HepG2 (cell line): ENCODE data around the gene PLBD2. TPM values are rescaled to one million over a fixed set of nuclear protein-coding genes. Genes with fewer than 3 reads are reported as not detected.

Source experiments
- ATAC-seq: fragments of 200-7000 bp; cut with Tn5 transposase; 3 replicates; pipeline ENCODE4 v1.9.1; 2020; ENCODE audit warnings: mild to moderate bottlenecking, moderate library complexity
- BruUV-seq: library from RNA; stranded (reverse); fragments of 400-500 nt; replicated peaks from 2 replicates; lab custom pipeline; 2021; lab: Mats Ljungman, UMichigan
- CTCF ChIA-PET: fragments of 300-600 bp; formaldehyde crosslinking; extraction: SDS; loops from one replicate; lab custom pipeline; 2021; ENCODE audit warnings: low total read pairs, inconsistent platforms, low intra/inter-chr PET ratio; lab: Yijun Ruan, JAX
- POLR2A ChIA-PET: fragments of 350-600 bp; sonication (Branson Sonifier 250); formaldehyde crosslinking; loops from one replicate; lab custom pipeline; 2020; ENCODE audit warnings: antibody characterized with exemption, inconsistent platforms; lab: Yijun Ruan, JAX
- DNase-seq: peaks from one replicate; pipeline ENCODE4 v3.0.0-alpha.2; 2015; ENCODE audit warnings: low spot score
- FAIRE-seq: peaks from 3 replicates; lab custom pipeline; 2011; peaks lifted over from hg19 to GRCh38; lab: Jason Lieb, UNC
- H2AFZ ChIP-seq: one replicate; pipeline ENCODE4 v1.6.1; 2011; ENCODE audit warnings: low read length, inconsistent platforms
- H3K27ac ChIP-seq: fragments of 300-600 bp; 3 replicates; pipeline ENCODE4 v1.8.0; 2011; ENCODE audit warnings: mixed run types, mild to moderate bottlenecking, mixed read lengths, low read length, inconsistent platforms; ENCODE audit not compliant: insufficient read depth; ENCODE audit errors: extremely low read length
- H3K27me3 ChIP-seq, 2 experiments: fragments of 200-600 bp in 1 of 2; 2 replicates in 1 of 2; 3 replicates in 1 of 2; pipeline versions ENCODE4 v1.6.0 to v1.8.0; 2011; ENCODE audit warnings: low read length in 2 of 2, mild to moderate bottlenecking in 2 of 2, moderate library complexity in 2 of 2, inconsistent platforms in 1 of 2; ENCODE audit not compliant: insufficient read depth in 2 of 2, control insufficient read depth in 1 of 2
- H3K36me3 ChIP-seq, 2 experiments: fragments of 200-600 bp in 1 of 2; replicated peaks in 1 of 2; 2 replicates in 1 of 2; 3 replicates in 1 of 2; pipeline versions ENCODE4 v1.5.1 to v1.8.0; 2011; ENCODE audit warnings: low read length in 2 of 2, inconsistent platforms in 1 of 2; ENCODE audit not compliant: insufficient read depth in 2 of 2, control insufficient read depth in 1 of 2
- H3K4me1 ChIP-seq: 2 replicates; pipeline ENCODE4 v1.5.1; 2012; ENCODE audit warnings: low read length, inconsistent platforms; ENCODE audit not compliant: insufficient read depth
- H3K4me2 ChIP-seq: 2 replicates; pipeline ENCODE4 v1.6.0; 2011; ENCODE audit warnings: low read depth, low read length, inconsistent platforms
- H3K4me3 ChIP-seq, 3 experiments: fragments of 200-600 bp in 1 of 3; sonication (generic), shearing (Covaris generic) in 1 of 3; replicated peaks in 1 of 3; 2 replicates each; pipeline ENCODE4 v1.5.1; 2011 to 2016; ENCODE audit warnings: low read length in 3 of 3, inconsistent platforms in 2 of 3, low read depth in 2 of 3, mild to moderate bottlenecking in 2 of 3, control low read depth in 1 of 3, mixed read lengths in 1 of 3; ENCODE audit not compliant: insufficient read depth in 1 of 3
- H3K79me2 ChIP-seq: one replicate; pipeline ENCODE4 v1.6.1; 2011; ENCODE audit warnings: low read length, inconsistent platforms; ENCODE audit not compliant: insufficient read depth
- H3K9ac ChIP-seq: 2 replicates; pipeline ENCODE4 v1.6.0; 2011; ENCODE audit warnings: mild to moderate bottlenecking, low read depth, low read length, inconsistent platforms; ENCODE audit not compliant: insufficient read depth
- H3K9me3 ChIP-seq: 2 replicates; pipeline ENCODE4 v1.5.1; 2012; ENCODE audit warnings: mild to moderate bottlenecking, low read length
- H4K20me1 ChIP-seq: 2 replicates; pipeline ENCODE4 v1.6.0; 2011; ENCODE audit warnings: inconsistent platforms, mild to moderate bottlenecking, low read length, moderate library complexity; ENCODE audit not compliant: insufficient read depth
- CENPBD1 ChIP-seq: sonication (generic); formaldehyde crosslinking; IDR thresholded peaks from 2 replicates; pipeline ENCODE4 v1.8.0; 2022; ENCODE audit warnings: missing genetic modification reagents, low read depth, mild to moderate bottlenecking, borderline replicate concordance
- DBP ChIP-seq: sonication (generic); formaldehyde crosslinking; IDR thresholded peaks from 2 replicates; pipeline ENCODE4 v1.4.0; 2020; ENCODE audit warnings: missing genetic modification reagents; ENCODE audit errors: not compliant biosample characterization
- ISX ChIP-seq: sonication (generic); formaldehyde crosslinking; conservative IDR thresholded peaks from 2 replicates; pipeline ENCODE4 v1.5.0; 2020; ENCODE audit warnings: missing genetic modification reagents
- MED1 ChIP-seq: sonication (generic); formaldehyde crosslinking; IDR thresholded peaks from 2 replicates; pipeline ENCODE4 v1.4.0; 2020; ENCODE audit warnings: missing genetic modification reagents
- MIER3 ChIP-seq: IDR thresholded peaks from 2 replicates; pipeline ENCODE4 v1.6.1; 2016; ENCODE audit warnings: missing compliant biosample characterization, borderline replicate concordance
- PCBP1 ChIP-seq: fragments of 200-400 bp; formaldehyde crosslinking; IDR thresholded peaks from 2 replicates; pipeline ENCODE4 v1.6.1; 2017; ENCODE audit warnings: mild to moderate bottlenecking, low read depth, low read length, borderline replicate concordance
- RFX5 ChIP-seq: IDR thresholded peaks from 2 replicates; pipeline ENCODE4 v1.6.1; 2011; ENCODE audit warnings: low read depth, low read length, improper control_type of control experiment
- RNF2 ChIP-seq: fragments of 450-650 bp; conservative IDR thresholded peaks from 2 replicates; pipeline ENCODE4 v1.6.1; 2016; ENCODE audit warnings: low read depth
- STAG1 ChIP-seq: sonication (generic); formaldehyde crosslinking; IDR thresholded peaks from 2 replicates; pipeline ENCODE4 v1.4.0; 2020; ENCODE audit warnings: missing genetic modification reagents
- TEAD3 ChIP-seq: optimal IDR thresholded peaks from 2 replicates; pipeline ENCODE3; 2016; ENCODE audit warnings: borderline replicate concordance
- ZBTB39 ChIP-seq: sonication (generic); formaldehyde crosslinking; IDR thresholded peaks from 2 replicates; pipeline ENCODE4 v1.5.0; 2020; ENCODE audit warnings: missing genetic modification reagents
- ZFP37 ChIP-seq: sonication (generic); formaldehyde crosslinking; IDR thresholded peaks from 2 replicates; pipeline ENCODE4 v1.4.0; 2020; ENCODE audit warnings: missing genetic modification reagents, borderline replicate concordance
- ZKSCAN8 ChIP-seq: IDR thresholded peaks from 2 replicates; pipeline ENCODE4 v1.6.1; 2016; ENCODE audit warnings: borderline replicate concordance, missing genetic modification reagents, missing compliant biosample characterization
- ZNF766 ChIP-seq: sonication (generic); formaldehyde crosslinking; IDR thresholded peaks from 2 replicates; pipeline ENCODE4 v1.5.0; 2020; ENCODE audit warnings: missing genetic modification reagents, borderline replicate concordance
- ZNF777 ChIP-seq: sonication (generic); formaldehyde crosslinking; IDR thresholded peaks from 2 replicates; pipeline ENCODE4 v1.4.0; 2020; ENCODE audit warnings: missing genetic modification reagents
- WGBS: methylation state at CpG from one replicate; pipeline ENCODE4 v1.1.6; 2017; ENCODE audit warnings: low lambda C conversion rate; 5-methylcytosine and 5-hydroxymethylcytosine counted together
- in situ Hi-C: cut with HindIII; loops from 2 replicates; pipeline ENCODE4 v1.10.0; 2017; ENCODE audit warnings: low pct_unique_long_range_greater_than_20kb; ENCODE audit not compliant: extremely low pct_ligation_motif_present
- intact Hi-C: fragments of 100-400 bp; cut with micrococcal nuclease; formaldehyde crosslinking; loops from one replicate; pipeline ENCODE4 v1.10.0; 2022; ENCODE audit not compliant: unreplicated experiment
- polyA plus RNA-seq, 8 experiments: library from polyadenylated mRNA; depleted of rRNA in 3 of 8; stranded (reverse) in 7 of 8; unstranded in 1 of 8; fragments of >200 nt; fragmentation: Illumina TruSeq in 4 of 8; extraction: Trizol in 4 of 8; gene quantifications; 2 replicates each; pipeline versions ENCODE4 v1.2.1 to v1.2.3, GENCODE V29; 2011 to 2016; ENCODE audit warnings: low read depth in 4 of 8, missing spikeins in 1 of 8, mixed read lengths in 1 of 8; ENCODE audit not compliant: insufficient read depth in 1 of 8
- total RNA-seq, 5 experiments: library from RNA; depleted of rRNA; stranded (reverse); fragments of >200 nt; fragmentation: Illumina TruSeq; extraction: Trizol; gene quantifications; 2 replicates each; pipeline ENCODE4 v1.2.3, GENCODE V29; 2016; ENCODE audit warnings: low read depth in 1 of 5

The PLBD2 gene
- total and polyA plus RNA-seq, 2 of the 13 experiments (the other 11 are each of a cell fraction or from before 2014, with no cell fraction given), result 6.7 to 8.5 TPM

DNA sequence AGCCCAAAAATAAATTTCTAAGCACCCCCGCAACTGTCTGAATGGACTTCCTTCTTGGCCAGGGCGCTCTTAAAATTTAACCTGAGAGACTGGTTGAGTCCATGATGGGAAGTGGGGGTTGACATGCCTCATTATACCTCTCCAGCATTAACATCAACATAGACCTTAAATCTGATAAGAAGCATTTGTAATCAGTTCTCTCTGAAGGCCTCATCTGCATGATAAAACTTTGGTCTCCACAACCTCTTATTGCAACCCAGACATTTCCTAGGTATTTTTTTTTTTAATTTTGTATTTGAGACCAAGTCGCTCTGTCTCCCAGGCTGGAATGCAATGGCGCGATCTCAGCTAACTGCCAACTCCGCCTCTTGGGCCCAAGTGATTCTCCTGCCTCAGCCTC, 13.1 kb upstream of the PLBD2 start:
- in situ Hi-C loops (no loop called here), intact Hi-C loops (no loop called here)
- no peak for TF ChIP-seq CENPBD1 (CRISPR knock-in tag)
- no peak for TF ChIP-seq ZNF777 (CRISPR knock-in tag)
- TF ChIP-seq MED1 (CRISPR knock-in tag), result no peak
- TF ChIP-seq STAG1 (CRISPR knock-in tag), result no peak
- no peak for TF ChIP-seq ZKSCAN8
- TF ChIP-seq ZFP37 (CRISPR knock-in tag), result no peak
- TF ChIP-seq PCBP1, result no peak
- TF ChIP-seq DBP (CRISPR knock-in tag), result no peak
- no peak for TF ChIP-seq MIER3 (CRISPR knock-in tag)
- TF ChIP-seq ZNF766 (CRISPR knock-in tag), result no peak
- no peak for TF ChIP-seq ISX
- no peak for TF ChIP-seq TEAD3 (CRISPR knock-in tag)
- no peak for TF ChIP-seq ZBTB39 (CRISPR knock-in tag)
- no peak for TF ChIP-seq RNF2
- TF ChIP-seq RFX5, result no peak
- 95% methylated on average over 6 of the region's 6 CpGs for WGBS
- no peaks in the 10 kb centered on the region for H3K36me3 ChIP-seq
- ChIA-PET CTCF (no interaction called here), POLR2A (no interaction called here)
- no peak overlapping the region for H3K4me3 ChIP-seq
- BruUV-seq, result no TSS peak
- ATAC-seq (no peak), FAIRE-seq (no peak), DNase-seq (no peak)
- no peak overlapping the region for H3K27ac ChIP-seq
- H4K20me1 ChIP-seq, result no peaks in the 10 kb centered on the region
- no peak overlapping the region for H3K9ac ChIP-seq
- peaks cover 6 to 16% of the 10 kb centered on the region in 2 experiments; a peak in 4 of 5 replicates for H3K27me3 ChIP-seq
- H3K4me1 ChIP-seq, result 0 out of 2 replicates have a peak, but pooled peaks cover 13% of the 10 kb centered on the region
- H3K4me2 ChIP-seq, result no peak overlapping the region
- no peaks in the 10 kb centered on the region for H3K9me3 ChIP-seq
- H2AFZ ChIP-seq, result no peak overlapping the region
- H3K79me2 ChIP-seq, result no peaks in the 10 kb centered on the region
